VCaP (cell line): Measurements from ENCODE around the gene HOXC4.
"Not testable (repeated sequence)": the region's sequence is repeated elsewhere in the genome, so short reads cannot be mapped to it uniquely, and the experiment has no call there.

ENCODE experiments used
- H3K27ac ChIP-seq: fragments of 450-650 bp; 2 replicates; pipeline ENCODE4 v1.5.1; 2017
- TF ChIP-seq, protein P1 (sequence below): fragments of 450-650 bp; conservative IDR thresholded peaks from 2 replicates; pipeline ENCODE4 v1.5.1; 2017; ENCODE audit warnings: mild to moderate bottlenecking, moderate library complexity

Gene HOXC4

DNA sequence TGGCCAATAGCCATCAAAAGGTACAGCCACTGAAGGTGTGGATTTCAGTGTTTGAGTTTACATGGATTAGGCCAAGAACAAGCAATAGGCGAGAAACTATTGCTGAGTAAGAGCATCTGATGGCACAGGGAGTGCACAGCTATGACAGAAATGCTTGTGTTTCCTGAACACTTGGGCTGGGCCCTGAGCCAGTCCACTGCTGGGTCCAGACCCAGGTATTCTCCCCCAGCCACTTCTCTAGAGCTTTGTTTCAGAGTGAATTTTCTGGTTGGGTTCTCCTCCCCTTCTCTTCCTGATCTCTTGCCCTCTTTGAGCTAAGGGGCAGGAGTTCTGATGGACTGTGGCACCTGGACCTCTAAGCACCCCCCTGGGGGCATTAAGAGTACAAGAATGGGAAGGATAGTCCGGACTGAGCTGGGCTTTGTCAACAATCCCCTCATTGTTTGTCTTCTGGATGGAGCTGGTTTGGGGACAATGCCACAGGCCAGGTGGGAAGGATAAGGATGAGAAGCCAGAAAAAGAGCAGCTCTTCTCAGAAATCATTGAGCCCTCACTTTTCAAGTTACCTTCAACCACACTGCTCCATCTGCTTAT is 12.4 kb upstream of the HOXC4 start:
- TF ChIP-seq, protein P1, sequence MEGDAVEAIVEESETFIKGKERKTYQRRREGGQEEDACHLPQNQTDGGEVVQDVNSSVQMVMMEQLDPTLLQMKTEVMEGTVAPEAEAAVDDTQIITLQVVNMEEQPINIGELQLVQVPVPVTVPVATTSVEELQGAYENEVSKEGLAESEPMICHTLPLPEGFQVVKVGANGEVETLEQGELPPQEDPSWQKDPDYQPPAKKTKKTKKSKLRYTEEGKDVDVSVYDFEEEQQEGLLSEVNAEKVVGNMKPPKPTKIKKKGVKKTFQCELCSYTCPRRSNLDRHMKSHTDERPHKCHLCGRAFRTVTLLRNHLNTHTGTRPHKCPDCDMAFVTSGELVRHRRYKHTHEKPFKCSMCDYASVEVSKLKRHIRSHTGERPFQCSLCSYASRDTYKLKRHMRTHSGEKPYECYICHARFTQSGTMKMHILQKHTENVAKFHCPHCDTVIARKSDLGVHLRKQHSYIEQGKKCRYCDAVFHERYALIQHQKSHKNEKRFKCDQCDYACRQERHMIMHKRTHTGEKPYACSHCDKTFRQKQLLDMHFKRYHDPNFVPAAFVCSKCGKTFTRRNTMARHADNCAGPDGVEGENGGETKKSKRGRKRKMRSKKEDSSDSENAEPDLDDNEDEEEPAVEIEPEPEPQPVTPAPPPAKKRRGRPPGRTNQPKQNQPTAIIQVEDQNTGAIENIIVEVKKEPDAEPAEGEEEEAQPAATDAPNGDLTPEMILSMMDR: no peak
- no peak overlapping the region for H3K27ac ChIP-seq

DNA sequence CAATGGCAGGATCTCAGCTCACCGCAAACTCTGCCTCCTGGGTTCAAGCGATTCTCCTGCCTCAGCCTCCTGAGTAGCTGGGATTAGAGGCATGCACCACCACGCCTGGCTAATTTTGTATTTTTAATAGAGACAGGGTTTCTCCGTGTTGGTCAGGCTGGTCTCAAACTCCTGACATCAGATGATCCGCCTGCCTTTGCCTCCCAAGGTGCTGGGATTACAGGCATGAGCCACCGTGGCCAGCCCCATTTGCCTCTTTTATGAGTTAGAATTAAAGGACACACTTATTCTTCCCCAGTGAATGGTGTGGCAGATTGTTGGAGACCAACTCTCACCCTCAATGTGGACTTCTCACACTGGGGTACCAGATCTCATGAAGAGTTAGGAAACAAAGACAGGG is 11.6 kb upstream of the HOXC4 start:
- not testable (repeated sequence) for H3K27ac ChIP-seq

DNA sequence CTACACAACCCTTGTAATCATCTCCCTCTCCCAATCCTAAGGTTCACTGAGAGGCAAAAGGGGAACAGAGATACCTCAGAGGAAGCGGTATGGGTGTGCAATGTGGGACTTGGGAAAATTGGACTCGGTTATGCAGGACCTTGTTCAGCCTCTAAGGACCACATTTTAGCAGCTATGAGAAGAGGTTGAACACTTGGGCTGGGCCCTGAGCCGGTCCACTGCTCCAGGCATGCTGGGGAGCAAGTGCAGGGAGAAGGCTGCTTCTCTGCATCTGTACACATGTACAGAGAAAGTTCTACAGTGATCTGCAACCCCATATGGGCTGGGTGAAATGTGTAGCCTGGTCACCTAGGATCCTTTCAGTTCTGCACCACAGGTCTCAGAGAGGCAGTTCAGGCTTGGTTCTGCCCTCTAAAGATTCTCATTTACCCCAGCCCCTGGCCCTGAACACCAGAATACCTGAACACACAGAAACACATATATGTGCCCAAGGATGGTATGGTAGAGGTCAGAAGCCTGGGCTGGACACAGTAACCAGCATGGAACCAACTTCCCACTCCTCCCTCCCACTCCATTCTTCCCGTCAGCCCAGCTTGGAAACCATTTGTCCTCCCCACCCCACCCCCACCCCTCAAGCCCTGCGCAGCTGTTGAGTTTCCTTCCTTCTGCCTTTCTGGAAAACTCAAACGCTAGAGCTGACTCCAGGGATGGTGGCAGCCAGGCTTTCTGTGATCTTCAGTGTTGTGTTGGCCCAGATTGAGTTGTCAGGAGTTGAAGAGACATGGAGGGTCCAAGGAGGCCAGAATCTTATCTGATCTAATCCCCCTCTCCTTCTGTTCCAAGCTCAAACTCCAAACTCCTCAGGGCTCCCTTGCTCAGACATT is 10.4 kb upstream of the HOXC4 start:
- H3K27ac ChIP-seq: no peak overlapping the region
- TF ChIP-seq, protein P1: no peak

DNA sequence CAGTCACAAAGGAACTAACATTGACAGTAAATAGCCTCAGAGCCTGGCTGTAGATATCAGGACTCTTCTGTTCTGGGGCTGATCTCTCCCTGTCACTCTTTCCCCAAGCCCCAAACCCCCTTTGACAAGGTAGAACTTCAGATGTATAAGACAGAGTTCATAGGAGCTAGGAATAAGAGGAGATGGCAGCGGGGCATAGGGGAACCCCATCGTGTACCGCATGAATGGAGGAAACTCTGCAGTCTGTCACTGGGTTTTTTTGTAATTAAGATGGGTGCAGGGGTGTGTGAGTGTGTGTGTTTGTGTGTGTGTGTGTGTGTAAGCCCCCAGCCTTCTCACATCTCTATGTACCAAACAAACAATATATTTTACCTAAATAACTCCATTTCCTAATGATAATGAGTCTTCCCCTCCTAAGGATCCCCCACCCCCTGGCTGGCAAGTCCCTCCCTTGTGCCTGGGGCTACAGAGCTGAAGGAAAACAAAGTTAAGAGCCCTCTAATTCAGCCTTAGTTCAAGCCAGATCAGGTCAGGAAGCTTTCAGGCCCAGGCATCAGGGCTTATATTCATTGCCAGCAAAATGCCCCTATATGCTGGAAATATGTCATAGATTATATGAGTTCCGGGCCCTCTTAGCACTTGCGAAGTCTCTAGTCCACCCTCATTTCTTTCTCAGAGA is 9.1 kb upstream of the HOXC4 start:
- H3K27ac ChIP-seq: no peak overlapping the region
- TF ChIP-seq, protein P1: no peak

- no peak overlapping the region for H3K27ac ChIP-seq
- TF ChIP-seq, protein P1: no peak
These were observed 8.2 kb upstream of the HOXC4 start for GRCh38 chr12:54045401-54045800.

GRCh38 chr12:54045868-54046521 is 7.6 kb upstream of the HOXC4 start:
- TF ChIP-seq, protein P1: no peak

DNA sequence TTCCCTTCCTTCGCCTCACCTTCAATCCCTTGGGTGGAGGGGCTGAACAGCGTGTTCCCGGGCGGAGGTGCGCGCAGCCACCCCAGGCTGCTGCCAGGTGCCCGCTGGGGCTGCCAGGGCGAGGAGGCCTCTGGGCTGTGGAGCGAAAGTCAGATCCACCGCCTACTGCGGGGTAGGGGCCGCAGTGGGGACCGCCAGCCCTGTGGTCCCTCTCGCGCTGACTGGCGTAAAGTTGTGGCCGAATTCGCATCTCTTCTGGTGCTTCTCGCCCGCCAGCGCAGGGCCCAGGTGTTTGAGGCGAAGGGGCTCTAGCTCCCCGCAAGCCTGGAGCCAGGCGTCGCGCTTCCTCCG is 6.9 kb upstream of the HOXC4 start:
- TF ChIP-seq, protein P1: no peak
- no peak overlapping the region for H3K27ac ChIP-seq

More at GRCh38 chr12:54045868-54046521, 7.6 kb upstream of the HOXC4 start:
- no peak overlapping the region for H3K27ac ChIP-seq
